ENCODE results near the gene MRO. TPM values are rescaled to one million over a fixed set of nuclear protein-coding genes. Genes with fewer than 3 reads are reported as not detected.

MRO gene
- total and polyA plus RNA-seq, 2 of the 4 experiments (the other 2 are of a cell fraction): not detected

GRCh38 chr18:50861617-50862016 is 41.8 kb upstream of the MRO start:
- H2BK20ac ChIP-seq (ENCODE audit: low read depth, low read length): no peak overlapping the region
- no peak overlapping the region for H2AK5ac ChIP-seq (ENCODE audit: low read depth, low read length)
- no peaks in the 10 kb centered on the region for H3K9me1 ChIP-seq (ENCODE audit: insufficient read depth, low read length)
- H3K27me3 ChIP-seq (ENCODE audit: control insufficient read depth, insufficient read depth, low read length): peaks cover 6% of the 10 kb centered on the region; the same call in 1 of the 2 replicates
- H2AK9ac ChIP-seq (replicated peaks; ENCODE audit: low read depth, low read length, poor library complexity): no peak overlapping the region
- CTCF ChIA-PET: no interaction called here
- no peak for ATAC-seq (ENCODE audit: low read depth)
- H2BK5ac ChIP-seq (ENCODE audit: low read depth, low read length, poor library complexity, severe bottlenecking): no peak overlapping the region
- no peak overlapping the region for H3K27ac ChIP-seq (ENCODE audit: insufficient read depth, low read length)
- no peak overlapping the region for H4K5ac ChIP-seq (ENCODE audit: low read depth, low read length)
- H3K4me1 ChIP-seq (ENCODE audit: control insufficient read depth, insufficient read depth, low read length): no peaks in the 10 kb centered on the region
- intact Hi-C loops (cut with micrococcal nuclease) (no loop called here), in situ Hi-C loops (cut with MboI; ENCODE audit: low sequenced_read_pairs) (no loop called here), dilution Hi-C loops (cut with HindIII; ENCODE audit: low sequenced_read_pairs, unreplicated experiment) (no loop called here)
- no peak for DNase-seq
- no peak overlapping the region for H3K9ac ChIP-seq (ENCODE audit: low read depth, low read length)
- no TSS peak for BruUV-seq (replicated peaks)
- no peaks in the 10 kb centered on the region for H4K20me1 ChIP-seq (ENCODE audit: insufficient read depth, low read length)
- no peak overlapping the region for H2BK15ac ChIP-seq (ENCODE audit: low read depth, low read length)
- no peak overlapping the region for H3K18ac ChIP-seq (ENCODE audit: low read depth, low read length)
- no CpG with 5 or more reads among the region's 1 CpG for WGBS, 2 experiments (ENCODE audit: extremely low coverage in 2 of 2, insufficient read length in 1 of 2)
- no peak for TF ChIP-seq ELK1 (IDR thresholded peaks at IDR 0.05; ENCODE audit: borderline replicate concordance, low read depth, low read length)
- no peak for TF ChIP-seq POLR2A (IDR thresholded peaks at IDR 0.05; ENCODE audit: low read depth, low read length)
- TF ChIP-seq NFE2L2 (IDR thresholded peaks at IDR 0.05; ENCODE audit: low read depth, low read length): no peak
- TF ChIP-seq, protein P1, sequence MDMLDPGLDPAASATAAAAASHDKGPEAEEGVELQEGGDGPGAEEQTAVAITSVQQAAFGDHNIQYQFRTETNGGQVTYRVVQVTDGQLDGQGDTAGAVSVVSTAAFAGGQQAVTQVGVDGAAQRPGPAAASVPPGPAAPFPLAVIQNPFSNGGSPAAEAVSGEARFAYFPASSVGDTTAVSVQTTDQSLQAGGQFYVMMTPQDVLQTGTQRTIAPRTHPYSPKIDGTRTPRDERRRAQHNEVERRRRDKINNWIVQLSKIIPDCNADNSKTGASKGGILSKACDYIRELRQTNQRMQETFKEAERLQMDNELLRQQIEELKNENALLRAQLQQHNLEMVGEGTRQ (IDR thresholded peaks at IDR 0.05; ENCODE audit: low read depth, low read length): no peak
- no peak for TF ChIP-seq CHD1 (IDR thresholded peaks at IDR 0.05; ENCODE audit: low read depth, low read length)
- TF ChIP-seq CEBPB (IDR thresholded peaks at IDR 0.05; ENCODE audit: low read depth, low read length): no peak
- TF ChIP-seq SMC3 (IDR thresholded peaks at IDR 0.05; ENCODE audit: low read depth, low read length): no peak
- no peak for TF ChIP-seq RAD21 (IDR thresholded peaks at IDR 0.05; ENCODE audit: low read length)
- no peak for TF ChIP-seq BHLHE40 (IDR thresholded peaks at IDR 0.05; ENCODE audit: low read depth, low read length)
- TF ChIP-seq MAZ (IDR thresholded peaks at IDR 0.05; ENCODE audit: borderline replicate concordance, low read depth, low read length): no peak
- no peak for TF ChIP-seq MAFK (IDR thresholded peaks at IDR 0.05; ENCODE audit: low read depth, low read length)
- TF ChIP-seq RCOR1 (IDR thresholded peaks at IDR 0.05; ENCODE audit: insufficient replicate concordance, low read length): no peak
- no peak for TF ChIP-seq RFX5 (IDR thresholded peaks at IDR 0.05; ENCODE audit: low read depth, low read length)
- TF ChIP-seq MXI1 (IDR thresholded peaks at IDR 0.05; ENCODE audit: borderline replicate concordance, low read depth, low read length): no peak
- no peak for TF ChIP-seq FOS (IDR thresholded peaks at IDR 0.05; ENCODE audit: low read depth, low read length)
- TF ChIP-seq, protein P2, sequence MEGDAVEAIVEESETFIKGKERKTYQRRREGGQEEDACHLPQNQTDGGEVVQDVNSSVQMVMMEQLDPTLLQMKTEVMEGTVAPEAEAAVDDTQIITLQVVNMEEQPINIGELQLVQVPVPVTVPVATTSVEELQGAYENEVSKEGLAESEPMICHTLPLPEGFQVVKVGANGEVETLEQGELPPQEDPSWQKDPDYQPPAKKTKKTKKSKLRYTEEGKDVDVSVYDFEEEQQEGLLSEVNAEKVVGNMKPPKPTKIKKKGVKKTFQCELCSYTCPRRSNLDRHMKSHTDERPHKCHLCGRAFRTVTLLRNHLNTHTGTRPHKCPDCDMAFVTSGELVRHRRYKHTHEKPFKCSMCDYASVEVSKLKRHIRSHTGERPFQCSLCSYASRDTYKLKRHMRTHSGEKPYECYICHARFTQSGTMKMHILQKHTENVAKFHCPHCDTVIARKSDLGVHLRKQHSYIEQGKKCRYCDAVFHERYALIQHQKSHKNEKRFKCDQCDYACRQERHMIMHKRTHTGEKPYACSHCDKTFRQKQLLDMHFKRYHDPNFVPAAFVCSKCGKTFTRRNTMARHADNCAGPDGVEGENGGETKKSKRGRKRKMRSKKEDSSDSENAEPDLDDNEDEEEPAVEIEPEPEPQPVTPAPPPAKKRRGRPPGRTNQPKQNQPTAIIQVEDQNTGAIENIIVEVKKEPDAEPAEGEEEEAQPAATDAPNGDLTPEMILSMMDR (conservative IDR thresholded peaks at IDR 0.05; ENCODE audit: low read depth, low read length): no peak
- H3K4ac ChIP-seq (ENCODE audit: low read depth, low read length): no peak overlapping the region
- H4K91ac ChIP-seq (ENCODE audit: insufficient read depth, low read depth, low read length): no peak overlapping the region
- H3K23ac ChIP-seq (ENCODE audit: low read depth, low read length): no peak overlapping the region
- no peak overlapping the region for H2AFZ ChIP-seq (replicated peaks; ENCODE audit: low read length, poor library complexity)
- no peaks in the 10 kb centered on the region for H3K36me3 ChIP-seq (ENCODE audit: control insufficient read depth, insufficient read depth, low read length)
- no peaks in the 10 kb centered on the region for H3K79me1 ChIP-seq (ENCODE audit: low read depth in 1 of 2, low read length in 2 of 2)
- no peak overlapping the region for H4K8ac ChIP-seq (ENCODE audit: low read depth in 2 of 2, low read length in 2 of 2)
- H3K9me3 ChIP-seq (ENCODE audit: control insufficient read depth, insufficient read depth, low read length): no peaks in the 10 kb centered on the region
- H3K14ac ChIP-seq (replicated peaks; ENCODE audit: low read depth, low read length): no peak overlapping the region
- H2BK120ac ChIP-seq (ENCODE audit: low read depth, low read length): no peak overlapping the region
- H3K4me3 ChIP-seq (ENCODE audit: insufficient read depth, low read depth, low read length): no peak overlapping the region
- no peak overlapping the region for H3K4me2 ChIP-seq (ENCODE audit: low read depth, low read length)
- H3K56ac ChIP-seq (ENCODE audit: extremely low read depth, insufficient read depth, low read length): no peak overlapping the region
- POLR2A ChIA-PET (ENCODE audit: unreplicated experiment): no interaction called here
